Suprapubic skin (tissue), 3 donors: Measurements from ENCODE around the gene TECTA.

Source experiments
- CTCF ChIP-seq, 2 donors: fragments of 200-600 bp in 1 of 2; fragments of 450-650 bp in 1 of 2; sonication (generic) in 1 of 2; IDR thresholded peaks; one replicate each; pipeline ENCODE4 v1.5.1; 2016 to 2019; ENCODE audit warnings: antibody characterized with exemption in 2 of 2, mild to moderate bottlenecking in 1 of 2, moderate library complexity in 1 of 2
- POLR2A ChIP-seq, 2 donors: fragments of 450-650 bp; IDR thresholded peaks; one replicate each; pipeline ENCODE4 v1.6.1; 2017; ENCODE audit warnings: antibody characterized with exemption in 2 of 2, mild to moderate bottlenecking in 2 of 2, moderate library complexity in 2 of 2

GRCh38 chr11:121199516-121199915, 98.5 kb downstream of the TECTA start:
- TF ChIP-seq POLR2A (IDR thresholded peaks at IDR 0.05) (no peak), CTCF (IDR thresholded peaks at IDR 0.05) (no peak)
